ENCODE measurements around the gene GPR17.

The GPR17 gene

DNA sequence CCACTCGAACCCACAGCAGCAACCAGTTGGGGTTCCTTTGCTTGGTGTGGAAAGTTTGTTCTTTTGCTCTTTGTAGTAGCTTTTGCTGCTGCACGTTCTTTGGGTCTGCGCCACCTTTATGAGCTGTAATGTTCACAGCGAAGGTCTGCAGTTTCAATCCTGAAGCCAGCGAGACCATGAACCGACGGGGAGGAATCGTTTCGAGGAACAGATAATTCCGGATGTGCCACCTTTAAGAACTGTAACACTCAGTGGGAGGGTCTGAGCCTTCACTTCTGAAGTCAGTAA is 14.3 kb downstream of the GPR17 start:
- no peaks in the 10 kb centered on the region for H3K36me3 ChIP-seq (ENCODE audit: insufficient read depth, low read length)
- peaks cover 15% of the 10 kb centered on the region for H3K4me1 ChIP-seq (ENCODE audit: insufficient read depth, low read length)
- H3K4me3 ChIP-seq (ENCODE audit: low read length), result no peak overlapping the region
- H2AFZ ChIP-seq (ENCODE audit: low read depth, low read length), result no peak overlapping the region
- peaks cover 1% of the 10 kb centered on the region for H3K9me3 ChIP-seq (ENCODE audit: low read length)
- H3K27me3 ChIP-seq (ENCODE audit: insufficient read depth, low read length), result peaks cover 26% of the 10 kb centered on the region

DNA sequence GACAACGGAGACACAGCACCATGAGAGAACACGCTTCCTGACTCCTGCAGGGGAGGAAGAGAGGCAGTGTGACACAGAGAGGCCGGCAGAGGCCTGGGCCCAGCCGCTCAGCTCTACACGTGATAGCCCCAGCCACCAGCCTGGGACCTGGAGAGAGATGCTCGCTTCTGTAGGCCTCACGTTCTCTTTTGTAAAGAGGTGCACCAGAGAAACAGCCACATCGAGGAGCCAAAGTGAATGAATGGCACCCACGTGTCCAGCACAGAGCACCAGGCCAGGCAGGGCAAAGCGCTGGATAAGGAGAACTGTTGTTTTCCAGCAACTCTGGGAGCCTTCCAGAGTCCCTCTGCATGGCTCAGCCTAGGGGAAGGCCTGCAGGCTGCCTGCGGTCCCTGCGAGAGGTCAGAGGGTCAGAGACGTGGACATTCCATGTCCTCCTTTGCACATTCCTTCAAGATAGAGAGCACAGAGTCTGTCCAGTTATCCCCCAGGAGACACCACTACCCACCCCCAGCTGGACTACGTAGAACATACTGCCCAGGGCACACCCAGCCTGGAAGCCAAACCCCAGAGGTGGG is 15.2 kb downstream of the GPR17 start:
- Histone ChIP-seq H3K9me3 (ENCODE audit: low read length) (peaks cover 2% of the 10 kb centered on the region), H3K27me3 (ENCODE audit: insufficient read depth, low read length) (peaks cover 35% of the 10 kb centered on the region), H3K4me3 (ENCODE audit: low read length) (no peak overlapping the region), H3K36me3 (ENCODE audit: insufficient read depth, low read length) (no peaks in the 10 kb centered on the region), H2AFZ (ENCODE audit: low read depth, low read length) (no peak overlapping the region), H3K4me1 (ENCODE audit: insufficient read depth, low read length) (peaks cover 8% of the 10 kb centered on the region)

DNA sequence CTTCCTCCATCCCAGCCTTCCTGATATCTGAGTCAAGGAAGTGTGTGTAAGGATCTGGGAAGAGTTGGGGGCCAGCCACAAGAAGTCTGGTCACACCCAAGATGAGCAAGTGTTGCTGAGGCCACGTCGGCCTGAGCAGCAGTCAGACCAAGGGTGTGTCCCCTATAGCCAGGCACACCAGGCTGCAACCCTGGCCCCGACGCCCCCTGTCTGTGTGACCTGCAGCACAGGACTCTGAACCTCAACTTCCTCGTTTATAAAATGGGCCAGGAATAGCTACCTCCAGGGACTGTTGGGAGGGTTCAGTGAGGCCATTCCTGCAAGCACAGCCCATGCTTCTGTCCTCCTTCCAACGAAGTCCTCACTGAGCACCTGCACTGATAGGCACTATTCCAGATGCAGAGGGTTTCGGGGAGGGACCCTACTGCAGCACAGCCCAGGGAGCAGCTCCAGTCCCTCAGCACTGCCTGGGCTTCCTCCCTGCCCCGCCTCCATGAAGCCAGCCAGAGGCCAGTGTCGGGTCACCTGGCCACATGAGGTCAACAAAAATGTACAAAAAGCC is 16.1 kb downstream of the GPR17 start:
- Histone ChIP-seq H3K4me3 (ENCODE audit: low read length) (no peak overlapping the region), H3K4me1 (ENCODE audit: insufficient read depth, low read length) (peaks cover 8% of the 10 kb centered on the region), H3K36me3 (ENCODE audit: insufficient read depth, low read length) (no peaks in the 10 kb centered on the region), H3K9me3 (ENCODE audit: low read length) (peaks cover 2% of the 10 kb centered on the region), H3K27me3 (ENCODE audit: insufficient read depth, low read length) (peaks cover 42% of the 10 kb centered on the region), H2AFZ (ENCODE audit: low read depth, low read length) (no peak overlapping the region)

DNA sequence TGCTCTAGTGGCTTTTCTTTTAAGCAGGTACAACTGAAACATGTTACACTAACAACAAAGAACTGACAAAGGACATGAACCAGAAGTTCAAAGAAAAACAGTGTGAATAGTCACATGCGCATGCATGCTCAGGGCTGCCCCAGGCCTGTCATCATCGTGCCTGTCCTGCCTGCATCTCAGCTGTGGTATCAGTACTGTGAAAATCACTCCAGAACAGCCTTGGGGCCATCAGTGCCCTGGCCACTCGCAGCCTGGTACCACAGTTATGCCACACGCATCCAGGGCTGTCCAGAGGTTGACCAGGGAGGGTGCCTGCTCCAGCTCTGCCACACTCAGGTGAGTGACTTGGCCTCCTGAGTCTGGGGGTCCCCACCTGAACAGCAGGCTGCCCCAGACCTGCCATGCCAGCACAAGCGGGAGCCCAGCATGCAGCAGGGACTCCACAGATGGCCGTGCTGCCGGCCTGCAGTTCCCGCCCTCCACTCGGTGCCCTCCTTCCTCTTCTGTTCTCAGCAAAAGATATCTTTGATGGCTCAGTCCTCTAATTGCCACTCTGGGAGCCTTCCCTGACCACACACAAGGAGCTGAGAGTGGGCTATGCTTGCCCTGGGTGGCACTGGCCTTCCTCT is 17.1 kb downstream of the GPR17 start:
- Histone ChIP-seq H3K4me3 (ENCODE audit: low read length) (no peak overlapping the region), H2AFZ (ENCODE audit: low read depth, low read length) (no peak overlapping the region), H3K36me3 (ENCODE audit: insufficient read depth, low read length) (no peaks in the 10 kb centered on the region), H3K9me3 (ENCODE audit: low read length) (peaks cover 2% of the 10 kb centered on the region), H3K4me1 (ENCODE audit: insufficient read depth, low read length) (peaks cover 8% of the 10 kb centered on the region), H3K27me3 (ENCODE audit: insufficient read depth, low read length) (peaks cover 42% of the 10 kb centered on the region)

GRCh38 chr2:127663566-127664064 is 17.7 kb downstream of the GPR17 start:
- Histone ChIP-seq H3K4me1 (ENCODE audit: insufficient read depth, low read length) (peaks cover 8% of the 10 kb centered on the region), H3K9me3 (ENCODE audit: low read length) (peaks cover 2% of the 10 kb centered on the region), H3K27me3 (ENCODE audit: insufficient read depth, low read length) (peaks cover 42% of the 10 kb centered on the region), H3K36me3 (ENCODE audit: insufficient read depth, low read length) (no peaks in the 10 kb centered on the region), H3K4me3 (ENCODE audit: low read length) (no peak overlapping the region), H2AFZ (ENCODE audit: low read depth, low read length) (no peak overlapping the region)

DNA sequence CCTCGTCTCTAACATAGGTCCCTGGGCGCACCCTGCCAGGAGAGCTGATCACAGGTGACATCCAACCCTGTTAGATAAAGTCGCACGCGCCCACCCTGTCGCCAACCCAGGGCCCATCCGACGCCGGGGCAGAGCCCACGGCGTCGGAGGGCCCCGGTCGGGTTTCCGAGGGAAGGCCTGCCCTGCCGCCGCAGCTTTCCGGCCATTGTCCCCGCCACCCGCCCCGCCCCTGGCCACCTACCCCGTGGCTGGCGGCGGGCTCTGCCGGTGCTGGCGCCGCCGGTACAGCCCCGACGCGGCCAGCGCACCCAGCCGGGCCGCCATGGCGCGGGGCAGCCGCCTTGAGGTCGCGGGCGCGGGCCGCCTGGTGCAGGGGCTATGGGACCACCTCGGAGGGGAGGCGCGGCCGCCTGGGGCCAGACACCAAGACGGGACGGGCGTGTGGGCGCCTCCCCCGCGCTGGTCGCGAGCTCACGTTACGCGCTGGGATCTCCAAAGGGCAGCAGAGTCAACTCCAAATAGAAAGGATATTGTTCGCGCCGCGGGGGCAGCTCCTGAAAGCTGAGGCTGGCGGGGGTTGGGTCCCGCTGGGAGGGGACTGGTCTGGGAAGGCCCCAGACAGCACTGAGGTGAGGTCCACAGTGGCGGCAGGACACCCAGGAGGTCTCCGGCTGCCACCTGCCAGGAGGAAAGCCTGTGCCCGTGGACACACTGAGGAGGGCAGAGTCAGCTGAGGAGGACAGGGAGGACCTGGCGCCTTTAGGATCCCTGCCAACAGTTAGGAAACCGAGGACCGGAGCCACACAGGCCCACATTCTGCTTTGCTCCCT is 18.3 kb downstream of the GPR17 start:
- Histone ChIP-seq H3K4me1 (ENCODE audit: insufficient read depth, low read length) (peaks cover 8% of the 10 kb centered on the region), H3K27me3 (ENCODE audit: insufficient read depth, low read length) (peaks cover 42% of the 10 kb centered on the region), H2AFZ (ENCODE audit: low read depth, low read length) (no peak overlapping the region), H3K4me3 (ENCODE audit: low read length) (no peak overlapping the region), H3K9me3 (ENCODE audit: low read length) (peaks cover 2% of the 10 kb centered on the region), H3K36me3 (ENCODE audit: insufficient read depth, low read length) (no peaks in the 10 kb centered on the region)

- Histone ChIP-seq H3K4me3 (ENCODE audit: low read length) (no peak overlapping the region), H3K4me1 (ENCODE audit: insufficient read depth, low read length) (peaks cover 8% of the 10 kb centered on the region), H3K36me3 (ENCODE audit: insufficient read depth, low read length) (no peaks in the 10 kb centered on the region), H3K9me3 (ENCODE audit: low read length) (peaks cover 2% of the 10 kb centered on the region), H3K27me3 (ENCODE audit: insufficient read depth, low read length) (peaks cover 42% of the 10 kb centered on the region), H2AFZ (ENCODE audit: low read depth, low read length) (no peak overlapping the region)
Observed at GRCh38 chr2:127664895-127665225, 18.9 kb downstream of the GPR17 start.

GRCh38 chr2:127665267-127665893 is 19.4 kb downstream of the GPR17 start:
- Histone ChIP-seq H2AFZ (ENCODE audit: low read depth, low read length) (no peak overlapping the region), H3K4me1 (ENCODE audit: insufficient read depth, low read length) (peaks cover 8% of the 10 kb centered on the region), H3K9me3 (ENCODE audit: low read length) (peaks cover 2% of the 10 kb centered on the region), H3K27me3 (ENCODE audit: insufficient read depth, low read length) (peaks cover 42% of the 10 kb centered on the region), H3K4me3 (ENCODE audit: low read length) (no peak overlapping the region), H3K36me3 (ENCODE audit: insufficient read depth, low read length) (no peaks in the 10 kb centered on the region)

- Histone ChIP-seq H3K27me3 (ENCODE audit: insufficient read depth, low read length) (peaks cover 54% of the 10 kb centered on the region), H2AFZ (ENCODE audit: low read depth, low read length) (no peak overlapping the region), H3K36me3 (ENCODE audit: insufficient read depth, low read length) (no peaks in the 10 kb centered on the region), H3K4me3 (ENCODE audit: low read length) (no peak overlapping the region), H3K4me1 (ENCODE audit: insufficient read depth, low read length) (no peaks in the 10 kb centered on the region), H3K9me3 (ENCODE audit: low read length) (peaks cover 2% of the 10 kb centered on the region)
Observed at GRCh38 chr2:127669056-127669455, 23.1 kb downstream of the GPR17 start.

GRCh38 chr2:127670055-127670956 is 24.4 kb downstream of the GPR17 start:
- Histone ChIP-seq H3K4me1 (ENCODE audit: insufficient read depth, low read length) (peaks cover 6% of the 10 kb centered on the region), H3K9me3 (ENCODE audit: low read length) (no peaks in the 10 kb centered on the region), H3K36me3 (ENCODE audit: insufficient read depth, low read length) (no peaks in the 10 kb centered on the region), H3K4me3 (ENCODE audit: low read length) (no peak overlapping the region), H2AFZ (ENCODE audit: low read depth, low read length) (no peak overlapping the region), H3K27me3 (ENCODE audit: insufficient read depth, low read length) (peaks cover 51% of the 10 kb centered on the region)

DNA sequence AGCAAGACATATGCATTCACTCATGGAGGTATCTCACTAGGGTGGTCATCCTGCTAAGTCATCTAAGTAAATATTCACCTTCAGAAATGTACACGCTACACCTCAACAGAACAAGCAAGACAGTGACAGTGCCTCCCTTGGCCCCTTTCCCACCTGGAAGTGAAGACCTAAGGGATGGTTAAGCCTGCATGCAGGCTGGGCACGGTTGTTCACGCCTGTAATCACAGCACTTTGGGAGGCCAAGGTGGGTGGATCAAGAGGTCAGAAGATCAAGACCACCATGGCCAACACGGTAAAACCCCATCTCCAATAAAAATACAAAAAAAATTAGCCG is 25.0 kb downstream of the GPR17 start:
- peaks cover 9% of the 10 kb centered on the region for H3K4me1 ChIP-seq (ENCODE audit: insufficient read depth, low read length)
- H3K36me3 ChIP-seq (ENCODE audit: insufficient read depth, low read length), result no peaks in the 10 kb centered on the region
- peaks cover 45% of the 10 kb centered on the region for H3K27me3 ChIP-seq (ENCODE audit: insufficient read depth, low read length)
- H3K4me3 ChIP-seq (ENCODE audit: low read length), result no peak overlapping the region
- no peak overlapping the region for H2AFZ ChIP-seq (ENCODE audit: low read depth, low read length)
- no peaks in the 10 kb centered on the region for H3K9me3 ChIP-seq (ENCODE audit: low read length)

GRCh38 chr2:127671557-127672302 is 25.8 kb downstream of the GPR17 start:
- Histone ChIP-seq H2AFZ (ENCODE audit: low read depth, low read length) (no peak overlapping the region), H3K36me3 (ENCODE audit: insufficient read depth, low read length) (no peaks in the 10 kb centered on the region), H3K9me3 (ENCODE audit: low read length) (no peaks in the 10 kb centered on the region), H3K27me3 (ENCODE audit: insufficient read depth, low read length) (peaks cover 41% of the 10 kb centered on the region), H3K4me1 (ENCODE audit: insufficient read depth, low read length) (peaks cover 12% of the 10 kb centered on the region), H3K4me3 (ENCODE audit: low read length) (no peak overlapping the region)

Measured in neuron (in vitro differentiated cells).